Suppressor macrophage treated with lipopolysaccharide for 4 hours (primary cell): Measurements from ENCODE around the gene ADGRV1.

Source experiments
- DNase-seq: peaks from one replicate; pipeline ENCODE4 v3.0.0-alpha.2; 2020

ADGRV1 gene, protein sequence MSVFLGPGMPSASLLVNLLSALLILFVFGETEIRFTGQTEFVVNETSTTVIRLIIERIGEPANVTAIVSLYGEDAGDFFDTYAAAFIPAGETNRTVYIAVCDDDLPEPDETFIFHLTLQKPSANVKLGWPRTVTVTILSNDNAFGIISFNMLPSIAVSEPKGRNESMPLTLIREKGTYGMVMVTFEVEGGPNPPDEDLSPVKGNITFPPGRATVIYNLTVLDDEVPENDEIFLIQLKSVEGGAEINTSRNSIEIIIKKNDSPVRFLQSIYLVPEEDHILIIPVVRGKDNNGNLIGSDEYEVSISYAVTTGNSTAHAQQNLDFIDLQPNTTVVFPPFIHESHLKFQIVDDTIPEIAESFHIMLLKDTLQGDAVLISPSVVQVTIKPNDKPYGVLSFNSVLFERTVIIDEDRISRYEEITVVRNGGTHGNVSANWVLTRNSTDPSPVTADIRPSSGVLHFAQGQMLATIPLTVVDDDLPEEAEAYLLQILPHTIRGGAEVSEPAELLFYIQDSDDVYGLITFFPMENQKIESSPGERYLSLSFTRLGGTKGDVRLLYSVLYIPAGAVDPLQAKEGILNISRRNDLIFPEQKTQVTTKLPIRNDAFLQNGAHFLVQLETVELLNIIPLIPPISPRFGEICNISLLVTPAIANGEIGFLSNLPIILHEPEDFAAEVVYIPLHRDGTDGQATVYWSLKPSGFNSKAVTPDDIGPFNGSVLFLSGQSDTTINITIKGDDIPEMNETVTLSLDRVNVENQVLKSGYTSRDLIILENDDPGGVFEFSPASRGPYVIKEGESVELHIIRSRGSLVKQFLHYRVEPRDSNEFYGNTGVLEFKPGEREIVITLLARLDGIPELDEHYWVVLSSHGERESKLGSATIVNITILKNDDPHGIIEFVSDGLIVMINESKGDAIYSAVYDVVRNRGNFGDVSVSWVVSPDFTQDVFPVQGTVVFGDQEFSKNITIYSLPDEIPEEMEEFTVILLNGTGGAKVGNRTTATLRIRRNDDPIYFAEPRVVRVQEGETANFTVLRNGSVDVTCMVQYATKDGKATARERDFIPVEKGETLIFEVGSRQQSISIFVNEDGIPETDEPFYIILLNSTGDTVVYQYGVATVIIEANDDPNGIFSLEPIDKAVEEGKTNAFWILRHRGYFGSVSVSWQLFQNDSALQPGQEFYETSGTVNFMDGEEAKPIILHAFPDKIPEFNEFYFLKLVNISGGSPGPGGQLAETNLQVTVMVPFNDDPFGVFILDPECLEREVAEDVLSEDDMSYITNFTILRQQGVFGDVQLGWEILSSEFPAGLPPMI (N-terminal part only)

DNA sequence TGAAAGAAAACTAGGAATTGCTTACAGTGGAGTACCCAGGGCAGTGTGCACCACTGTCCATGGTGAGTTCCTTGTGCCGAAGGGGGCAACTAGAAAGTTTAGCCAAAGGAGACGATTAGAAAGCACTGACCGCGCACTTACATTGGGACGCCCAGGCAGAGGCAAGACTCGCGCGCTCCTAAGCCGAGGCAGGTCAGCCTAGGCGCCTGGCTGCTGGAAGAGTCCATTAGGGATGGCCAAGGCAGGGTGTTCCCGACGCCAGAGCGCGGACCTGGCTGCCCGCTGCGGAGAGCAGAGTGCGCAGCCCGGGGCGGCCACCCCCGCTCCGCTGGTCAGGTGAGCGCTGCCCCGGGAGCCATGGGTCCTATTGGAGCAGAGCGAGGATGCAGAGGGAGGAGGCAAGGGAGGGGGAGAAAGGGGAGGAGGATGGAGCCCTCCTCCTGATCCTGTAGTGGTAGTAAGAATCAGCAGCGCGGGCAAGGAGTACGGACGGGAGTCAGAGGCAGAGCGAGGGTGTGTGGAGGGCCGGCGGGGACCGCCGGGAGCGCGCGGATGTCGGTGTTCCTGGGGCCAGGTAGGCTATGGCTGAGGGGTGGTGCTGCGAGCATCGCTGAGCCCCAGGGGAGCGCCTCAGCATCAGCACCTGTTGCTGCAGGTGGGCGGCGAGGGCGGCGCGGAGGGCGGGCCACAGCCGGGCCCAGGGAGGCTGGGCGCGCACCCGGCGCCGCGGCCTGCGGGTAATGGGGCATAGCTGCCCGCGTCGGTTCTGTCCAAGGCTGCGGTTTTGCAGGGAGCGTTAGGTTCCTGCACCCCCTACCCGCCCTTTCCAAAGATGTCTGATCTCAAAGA lies at the start of gene ADGRV1:
Gene ADGRV1 (plus strand): TSS at position 454 of the 849 bp plus-strand sequence. CDS start 99 bp downstream, at position 553.
- DNase-seq = no peak

- no peak for DNase-seq
Observed at GRCh38 chr5:90510438-90510837, 48.2 kb upstream of the ADGRV1 start.

DNA sequence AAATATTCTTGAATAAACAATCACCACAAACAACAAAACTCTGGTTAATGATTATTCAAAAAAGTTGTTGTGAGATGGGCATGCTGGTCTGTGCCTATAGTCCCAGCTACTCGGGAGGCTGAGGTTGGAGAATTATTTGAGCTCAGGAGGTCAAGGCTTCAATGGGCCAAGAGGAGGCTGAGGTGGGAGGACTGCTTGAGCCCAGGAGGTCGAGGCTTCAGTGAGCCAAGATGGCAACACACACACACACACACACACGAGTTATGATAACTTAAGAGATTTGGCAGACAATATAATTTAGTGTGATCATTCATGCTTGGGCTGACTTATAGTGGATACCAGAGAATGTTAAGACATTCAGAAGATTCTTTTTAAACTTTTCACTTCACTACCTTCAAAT lies 44.1 kb upstream of the ADGRV1 start:
- no peak for DNase-seq

- DNase-seq = no peak
Observed at GRCh38 chr5:90518661-90519060, 39.9 kb upstream of the ADGRV1 start.

GRCh38 chr5:90519081-90519480 lies 39.5 kb upstream of the ADGRV1 start:
- DNase-seq = no peak

DNA sequence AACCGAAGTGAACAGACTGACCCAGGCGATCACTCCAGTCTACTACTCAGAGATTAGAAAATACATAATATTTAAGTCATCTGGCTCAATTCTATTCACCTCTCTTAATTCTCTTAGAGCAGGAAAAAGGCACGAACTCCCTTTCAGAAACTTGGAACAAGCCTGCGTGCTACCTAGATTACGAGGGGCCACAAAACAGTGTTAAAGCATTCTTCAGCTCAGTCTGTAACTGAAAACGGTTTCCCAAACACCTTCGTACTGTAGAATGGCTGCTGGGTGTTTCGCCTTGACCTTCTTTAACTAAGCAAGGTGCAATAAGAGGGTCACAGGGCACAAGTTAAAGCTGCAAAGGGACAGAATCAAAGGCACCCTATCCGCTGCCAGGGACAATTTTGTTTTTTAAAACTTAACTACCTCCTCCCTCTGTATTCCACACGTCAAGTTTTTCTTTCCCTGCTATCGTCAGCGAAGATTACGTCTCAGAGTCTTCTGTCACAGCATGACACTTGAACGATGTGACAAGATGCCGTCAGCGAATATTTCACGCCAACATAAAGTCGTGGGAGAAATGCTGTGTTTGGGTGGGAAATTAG lies 29.9 kb upstream of the ADGRV1 start:
- DNase-seq = peak; percentile 59

GRCh38 chr5:90529194-90529938 lies 29.2 kb upstream of the ADGRV1 start, which contains the start of gene LYSMD3:
LYSMD3 (minus strand) TSS chr5:90529584; CDS start chr5:90525289, 4,295 bp downstream.
- peak; percentile 97 for DNase-seq

GRCh38 chr5:90529939-90530677 lies 28.5 kb upstream of the ADGRV1 start:
- peak; percentile 69 for DNase-seq

DNA sequence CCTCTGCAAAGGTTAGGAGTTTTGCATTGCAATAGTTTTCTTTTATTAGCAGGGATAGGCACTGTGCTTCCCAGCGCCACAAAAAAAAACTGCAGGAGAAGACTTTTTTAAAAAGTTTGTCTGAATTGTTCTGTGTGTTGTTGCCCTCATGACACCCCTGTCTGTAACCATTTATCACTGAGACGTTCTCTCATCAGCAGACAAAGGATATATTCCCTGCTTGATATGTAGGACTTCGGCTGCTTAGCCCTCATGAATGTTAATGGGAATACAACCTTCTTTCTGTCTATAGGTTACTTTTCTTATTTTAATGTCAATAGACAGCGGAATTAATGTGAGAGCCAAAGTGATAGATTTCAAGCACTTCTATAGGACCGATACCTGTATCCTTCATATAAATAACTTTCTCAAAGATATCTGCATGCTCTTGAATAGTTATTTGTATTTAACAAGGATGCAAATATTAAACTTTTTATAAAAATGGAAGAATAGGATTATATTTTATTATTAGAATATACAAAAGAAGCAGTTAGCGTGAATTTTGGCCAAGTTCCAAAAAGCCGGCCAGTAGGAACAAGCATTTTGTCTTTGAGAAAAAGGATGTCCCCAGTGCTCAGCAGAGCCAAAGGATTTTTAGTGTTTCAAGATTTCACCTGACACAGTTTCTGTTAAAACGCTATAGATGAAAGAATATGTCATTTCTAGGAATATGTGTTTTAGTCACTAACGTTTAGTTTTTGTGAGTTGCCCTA lies 27.7 kb upstream of the ADGRV1 start:
- peak; percentile 16 for DNase-seq

DNA sequence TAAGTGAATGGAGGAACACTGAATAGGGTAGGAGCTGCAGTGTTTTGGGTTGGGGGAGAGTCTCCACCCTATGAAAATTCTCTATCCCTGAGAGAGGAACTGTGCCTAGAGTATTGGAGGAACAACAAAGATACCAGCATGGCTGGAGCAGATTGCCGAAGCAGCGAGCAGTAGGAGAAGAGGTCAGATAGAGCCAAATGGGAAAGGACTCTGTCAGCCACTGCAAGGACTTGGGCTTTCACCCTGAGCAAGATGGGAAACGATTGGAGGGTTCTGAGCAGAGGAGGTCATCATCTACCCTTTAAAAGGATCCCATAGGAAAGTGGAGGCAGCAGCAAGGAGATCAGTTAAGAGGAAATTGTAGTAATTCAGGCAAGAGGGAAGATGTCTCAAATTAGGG lies 24.8 kb upstream of the ADGRV1 start:
- DNase-seq = no peak

- no peak for DNase-seq
Observed at GRCh38 chr5:90534922-90535321, 23.7 kb upstream of the ADGRV1 start.

- DNase-seq = no peak
Observed at GRCh38 chr5:90542827-90543519, 15.6 kb upstream of the ADGRV1 start.

GRCh38 chr5:90545511-90545910 lies 13.1 kb upstream of the ADGRV1 start:
- no peak for DNase-seq

DNA sequence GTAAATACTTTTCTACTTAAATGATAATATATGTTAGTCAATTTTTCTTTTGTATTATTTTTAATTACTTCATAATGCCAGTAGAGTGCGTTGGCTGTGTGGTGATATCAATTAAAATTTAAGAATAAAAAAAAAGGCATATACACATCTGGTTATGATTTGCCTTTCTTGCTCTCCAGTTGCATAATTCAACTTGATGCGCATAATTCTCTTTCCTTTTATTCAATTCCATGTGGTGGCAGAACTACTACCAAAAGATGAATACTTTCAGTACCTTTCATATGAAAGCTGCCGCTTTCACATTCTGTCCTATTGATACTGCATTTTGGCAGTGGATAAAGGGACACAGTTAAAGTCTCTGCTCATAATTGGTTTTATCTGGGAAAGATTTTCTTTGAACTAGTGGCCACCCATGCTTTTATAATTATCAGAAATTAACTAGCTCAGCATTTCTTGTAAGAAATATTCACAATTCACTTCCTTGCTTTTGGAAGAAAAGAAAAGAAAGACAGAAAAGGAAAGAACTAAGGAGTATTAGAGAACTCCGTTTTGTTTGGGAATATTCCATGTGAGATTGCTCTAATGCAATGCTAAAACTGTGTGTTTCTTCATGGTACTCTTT lies 12.3 kb upstream of the ADGRV1 start:
- DNase-seq = no peak

GRCh38 chr5:90547072-90547536 lies 11.5 kb upstream of the ADGRV1 start:
- DNase-seq = no peak

DNA sequence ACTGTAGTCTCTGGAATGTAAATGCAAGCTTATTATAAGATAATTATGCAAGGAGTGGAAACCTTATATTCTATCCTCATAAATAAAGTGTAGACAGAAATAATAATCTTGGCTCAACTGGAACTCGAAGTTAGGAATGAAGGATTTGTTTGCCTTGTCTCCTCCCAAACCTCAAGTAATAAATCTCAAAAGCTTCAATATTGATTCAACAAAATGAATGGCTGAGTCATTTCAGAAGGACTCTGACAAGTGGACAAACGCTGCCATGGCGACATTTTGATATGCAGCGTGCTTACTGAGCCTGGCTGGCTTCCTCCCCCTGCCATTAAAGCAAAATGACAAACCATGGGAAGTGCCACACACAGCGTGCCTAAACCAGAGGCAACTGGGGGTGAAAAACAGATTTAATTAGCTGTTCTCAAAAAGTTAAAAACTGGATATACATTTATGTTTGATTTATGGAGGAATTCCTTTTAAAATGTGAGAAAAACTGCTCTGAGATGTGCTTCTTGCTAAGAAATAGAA lies 10.5 kb upstream of the ADGRV1 start:
- no peak for DNase-seq

DNA sequence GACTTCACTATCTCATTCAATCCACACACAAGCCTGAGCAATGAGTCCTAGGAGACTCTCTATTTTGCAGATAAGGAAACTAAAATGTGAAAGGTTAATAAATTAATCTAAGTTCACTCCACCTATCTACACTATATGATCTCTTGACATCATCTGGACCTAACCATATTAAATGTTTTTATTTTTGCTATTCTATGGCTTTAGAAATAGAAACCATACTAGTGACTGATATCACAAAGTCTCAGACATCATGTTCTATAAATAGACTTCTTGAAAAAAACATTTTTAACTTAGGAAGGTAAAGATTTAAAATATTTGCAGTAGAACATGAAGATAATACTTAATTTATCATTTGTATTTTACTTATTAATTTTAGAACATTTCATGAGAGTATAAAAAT lies 9.4 kb upstream of the ADGRV1 start:
- DNase-seq = no peak
